ENCODE measurements around the gene LSM5.
A peak's percentile ranks its signal among the peaks of the same experiment; 100 is the strongest.

LSM5 gene

GRCh38 chr7:32490127-32490796 lies at the start of gene LSM5:
Gene LSM5 (minus strand): TSS chr7:32490380. CDS start chr7:32490365, 15 bp downstream.
- peak; percentile 71 for DNase-seq (ENCODE audit: low read depth)

GRCh38 chr7:32539366-32539765 lies 49.2 kb upstream of the LSM5 start:
- no peak for DNase-seq (ENCODE audit: low read depth)

GRCh38 chr7:32537760-32538159 lies 47.6 kb upstream of the LSM5 start:
- DNase-seq (ENCODE audit: low read depth): no peak

- DNase-seq (ENCODE audit: low read depth): no peak
Measured at GRCh38 chr7:32536585-32536984, 46.4 kb upstream of the LSM5 start.

GRCh38 chr7:32536016-32536415 lies 45.8 kb upstream of the LSM5 start:
- no peak for DNase-seq (ENCODE audit: low read depth)

- DNase-seq (ENCODE audit: low read depth): no peak
Measured at GRCh38 chr7:32535162-32535702, 45.1 kb upstream of the LSM5 start.

- DNase-seq (ENCODE audit: low read depth): no peak
Measured at GRCh38 chr7:32533276-32534029, 43.3 kb upstream of the LSM5 start.

GRCh38 chr7:32532716-32533115 lies 42.5 kb upstream of the LSM5 start:
- DNase-seq (ENCODE audit: low read depth): no peak

- no peak for DNase-seq (ENCODE audit: low read depth)
Measured at GRCh38 chr7:32532086-32532485, 41.9 kb upstream of the LSM5 start.

- no peak for DNase-seq (ENCODE audit: low read depth)
Measured at GRCh38 chr7:32531402-32531801, 41.2 kb upstream of the LSM5 start.

- no peak for DNase-seq (ENCODE audit: low read depth)
Measured at GRCh38 chr7:32525839-32526238, 35.7 kb upstream of the LSM5 start.

- no peak for DNase-seq (ENCODE audit: low read depth)
Measured at GRCh38 chr7:32524631-32525030, 34.5 kb upstream of the LSM5 start.

GRCh38 chr7:32522746-32523530 lies 32.8 kb upstream of the LSM5 start:
- DNase-seq (ENCODE audit: low read depth): no peak

- DNase-seq (ENCODE audit: low read depth): no peak
Measured at GRCh38 chr7:32519763-32520162, 29.6 kb upstream of the LSM5 start.

- no peak for DNase-seq (ENCODE audit: low read depth)
Measured at GRCh38 chr7:32518534-32519140, 28.5 kb upstream of the LSM5 start.

GRCh38 chr7:32516551-32517100 lies 26.4 kb upstream of the LSM5 start:
- DNase-seq (ENCODE audit: low read depth): no peak

- no peak for DNase-seq (ENCODE audit: low read depth)
Measured at GRCh38 chr7:32515890-32516550, 25.8 kb upstream of the LSM5 start.

- no peak for DNase-seq (ENCODE audit: low read depth)
Measured at GRCh38 chr7:32513210-32513609, 23.0 kb upstream of the LSM5 start.

GRCh38 chr7:32511791-32512190 lies 21.6 kb upstream of the LSM5 start:
- DNase-seq (ENCODE audit: low read depth): no peak

GRCh38 chr7:32507414-32507813 lies 17.2 kb upstream of the LSM5 start:
- no peak for DNase-seq (ENCODE audit: low read depth)

Measured in stimulated activated CD8-positive, alpha-beta memory T cell treated with anti-CD3 and anti-CD28 coated beads, Interleukin-7, amount 100 ng/mL, for 24 hours (primary cell).